Ovary (tissue), 9 donors: ENCODE results near the gene RASAL2. TPM values are rescaled to one million over a fixed set of nuclear protein-coding genes. Genes with fewer than 3 reads are reported as not detected.
"Not testable (repeated sequence)": the region's sequence is repeated elsewhere in the genome, so short reads cannot be mapped to it uniquely, and the experiment has no call there.

Experiments
- DNase-seq, 5 donors: peaks; one replicate each; pipeline ENCODE4 v3.0.0-alpha.2; 2019 to 2020
- H3K27ac ChIP-seq, 2 donors: fragments of 200-600 bp; one replicate each; pipeline versions ENCODE4 v1.5.1 to v1.8.0; 2019 to 2022
- H3K27me3 ChIP-seq: fragments of 200-600 bp; one replicate; pipeline ENCODE4 v1.8.0; 2022
- H3K36me3 ChIP-seq: fragments of 200-600 bp; sonication (generic); one replicate; pipeline ENCODE4 v1.5.1; 2019
- H3K4me1 ChIP-seq: one replicate; pipeline ENCODE4 v1.8.1; 2013; ENCODE audit warnings: mild to moderate bottlenecking, moderate library complexity; ENCODE audit not compliant: insufficient read depth
- H3K4me3 ChIP-seq: fragments of 200-600 bp; sonication (generic); one replicate; pipeline ENCODE4 v1.5.1; 2017
- H3K9me3 ChIP-seq, 2 donors: fragments of 200-600 bp in 1 of 2; sonication (generic) in 1 of 2; one replicate each; pipeline versions ENCODE4 v1.5.1 to v1.8.1; 2013 to 2019; ENCODE audit warnings: mild to moderate bottlenecking in 1 of 2, moderate library complexity in 1 of 2
- EP300 ChIP-seq: sonication (generic); formaldehyde crosslinking; IDR thresholded peaks from one replicate; pipeline ENCODE4 v1.6.1; 2017; ENCODE audit warnings: antibody characterized with exemption
- POLR2A ChIP-seq: fragments of 450-650 bp; IDR thresholded peaks from one replicate; pipeline ENCODE4 v1.6.1; 2017; ENCODE audit warnings: antibody characterized with exemption, mild to moderate bottlenecking, moderate library complexity
- WGBS, 3 donors: extraction: QIAGEN DNeasy Blood & Tissue Kit in 1 of 3; methylation state at CpG; one replicate each; pipeline versions ENCODE4 v1.1.5 to v1.1.7; 2013 to 2017; 5-methylcytosine and 5-hydroxymethylcytosine counted together
- intact Hi-C, 4 donors: fragments of 100-400 bp; cut with DNase I; formaldehyde crosslinking; loops; one replicate each; pipeline versions ENCODE4 v1.11.0 to v1.15.1; 2022 to 2023
- polyA plus RNA-seq, 2 donors: library from polyadenylated mRNA; stranded (reverse); fragments of 200-250 nt in 1 of 2; fragments of 350-450 nt in 1 of 2; fragmentation: Illumina TruSeq in 1 of 2; extraction: RNeasy Lipid Tissue Mini Kit (QIAGEN cat#74804) in 1 of 2; gene quantifications; one replicate each; pipeline ENCODE4 v1.2.3, GENCODE V29; 2013 to 2014
- total RNA-seq, 7 donors: library from RNA; depleted of rRNA in 2 of 7; stranded (reverse); fragments of >200 nt in 2 of 7; fragmentation: NEBNext Ultra II Directional in 3 of 7; extraction: Animal tissue kit (Norgen Biotek cat#: 25700) in 3 of 7; gene quantifications; one replicate each; pipeline versions ENCODE4 v1.1.0 to v1.2.4, GENCODE V29; 2016 to 2023
- TF ChIP-seq, protein P1 (sequence below), 3 donors: fragments of 450-650 bp in 2 of 3; fragments of 200-600 bp in 1 of 3; IDR thresholded peaks; one replicate each; pipeline versions ENCODE4 v1.5.1 to v1.8.0; 2016 to 2022; ENCODE audit warnings: antibody characterized with exemption in 3 of 3, mild to moderate bottlenecking in 1 of 3
- donor health status: DM: no; HTN: no; CAD: no; lungs with moderate emphysema.
- donor health status: DM: no; HTN: no; CAD: no.
- donor health status: Bipolar disorder and iron deficiency.
- donor health status: DM: yes; HTN: yes; CAD: no.
- donor health status: DM: no; HTN: no; CAD: no.
- donor health status: DM: yes; HTN: yes; CAD: no.

Gene RASAL2
- total and polyA plus RNA-seq, 9 donors = 4.2 to 20.5 (median 11.5) TPM

GRCh38 chr1:178115260-178115659, 21.4 kb downstream of the RASAL2 start:
- no peak for DNase-seq
- Histone ChIP-seq H3K4me3 (no peak overlapping the region), H3K27ac (no peak overlapping the region), H3K36me3 (no peaks in the 10 kb centered on the region), H3K9me3 (no peaks in the 10 kb centered on the region), H3K27me3 (no peaks in the 10 kb centered on the region), H3K4me1 (no peaks in the 10 kb centered on the region)
- intact Hi-C loops = no loop called here
- TF ChIP-seq POLR2A (no peak), EP300 (no peak)
- TF ChIP-seq, protein P1, sequence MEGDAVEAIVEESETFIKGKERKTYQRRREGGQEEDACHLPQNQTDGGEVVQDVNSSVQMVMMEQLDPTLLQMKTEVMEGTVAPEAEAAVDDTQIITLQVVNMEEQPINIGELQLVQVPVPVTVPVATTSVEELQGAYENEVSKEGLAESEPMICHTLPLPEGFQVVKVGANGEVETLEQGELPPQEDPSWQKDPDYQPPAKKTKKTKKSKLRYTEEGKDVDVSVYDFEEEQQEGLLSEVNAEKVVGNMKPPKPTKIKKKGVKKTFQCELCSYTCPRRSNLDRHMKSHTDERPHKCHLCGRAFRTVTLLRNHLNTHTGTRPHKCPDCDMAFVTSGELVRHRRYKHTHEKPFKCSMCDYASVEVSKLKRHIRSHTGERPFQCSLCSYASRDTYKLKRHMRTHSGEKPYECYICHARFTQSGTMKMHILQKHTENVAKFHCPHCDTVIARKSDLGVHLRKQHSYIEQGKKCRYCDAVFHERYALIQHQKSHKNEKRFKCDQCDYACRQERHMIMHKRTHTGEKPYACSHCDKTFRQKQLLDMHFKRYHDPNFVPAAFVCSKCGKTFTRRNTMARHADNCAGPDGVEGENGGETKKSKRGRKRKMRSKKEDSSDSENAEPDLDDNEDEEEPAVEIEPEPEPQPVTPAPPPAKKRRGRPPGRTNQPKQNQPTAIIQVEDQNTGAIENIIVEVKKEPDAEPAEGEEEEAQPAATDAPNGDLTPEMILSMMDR (IDR thresholded peaks at IDR 0.05) = no peak

DNA sequence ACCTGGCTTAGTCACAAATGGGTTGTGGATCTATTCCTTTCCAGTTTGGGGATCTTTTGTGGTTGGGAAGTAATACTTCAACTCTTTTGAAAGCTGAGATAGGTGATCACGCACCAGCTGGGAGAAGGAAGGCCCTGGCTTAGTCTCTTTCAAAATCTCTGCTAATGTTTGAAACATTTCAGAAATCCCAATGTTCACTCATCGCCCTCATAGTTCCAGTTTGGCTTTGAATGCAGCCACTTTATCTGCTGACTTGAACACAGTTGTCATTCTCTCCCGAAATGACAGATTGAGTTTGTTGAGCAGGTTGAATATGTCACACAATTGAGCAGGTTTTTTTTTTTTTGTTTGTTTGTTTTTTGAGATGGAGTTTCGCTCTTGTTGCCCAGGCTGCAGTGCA, 24.6 kb downstream of the RASAL2 start:
- no peaks in the 10 kb centered on the region for H3K27me3 ChIP-seq
- no peaks in the 10 kb centered on the region for H3K9me3 ChIP-seq
- no peak overlapping the region for H3K27ac ChIP-seq
- no peaks in the 10 kb centered on the region for H3K36me3 ChIP-seq
- H3K4me1 ChIP-seq = peaks cover 2% of the 10 kb centered on the region
- no peak for TF ChIP-seq EP300
- TF ChIP-seq, protein P1 (IDR thresholded peaks at IDR 0.05) = no peak
- no peak for TF ChIP-seq POLR2A
- WGBS, 3 donors = 96 to 100% (median 97%) methylated on average over 4 of the region's 4 CpGs
- intact Hi-C loops = no loop called here
- no peak for DNase-seq
- no peak overlapping the region for H3K4me3 ChIP-seq

DNA sequence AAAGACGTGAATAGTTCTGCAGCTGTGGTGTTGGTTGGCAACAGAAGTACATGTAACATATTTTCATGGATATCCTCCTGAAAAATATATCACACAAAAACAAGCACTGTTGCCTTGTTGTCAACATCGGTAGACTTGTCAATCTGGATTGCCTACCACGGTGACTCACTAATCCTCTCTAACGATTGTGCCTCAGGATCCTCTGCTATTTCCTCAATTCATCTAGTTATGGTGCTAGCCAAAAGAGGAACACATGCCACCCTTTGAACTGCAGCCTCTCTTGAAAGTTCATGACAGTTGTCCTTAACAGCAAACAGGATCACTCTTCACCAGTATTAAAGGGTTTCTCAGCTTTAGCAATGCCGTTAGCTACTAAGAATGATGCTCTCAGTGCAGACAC, 25.7 kb downstream of the RASAL2 start:
- 90 to 95% (median 94%) methylated on average over 5 of the region's 5 CpGs for WGBS, 3 donors
- intact Hi-C loops = no loop called here
- H3K4me1 ChIP-seq = peaks cover 2% of the 10 kb centered on the region
- H3K27me3 ChIP-seq = no peaks in the 10 kb centered on the region
- H3K4me3 ChIP-seq = no peak overlapping the region
- no peaks in the 10 kb centered on the region for H3K36me3 ChIP-seq
- TF ChIP-seq EP300 (no peak), POLR2A (no peak)
- TF ChIP-seq, protein P1 (IDR thresholded peaks at IDR 0.05) = no peak
- H3K27ac ChIP-seq = no peak overlapping the region
- no peaks in the 10 kb centered on the region for H3K9me3 ChIP-seq
- no peak for DNase-seq

DNA sequence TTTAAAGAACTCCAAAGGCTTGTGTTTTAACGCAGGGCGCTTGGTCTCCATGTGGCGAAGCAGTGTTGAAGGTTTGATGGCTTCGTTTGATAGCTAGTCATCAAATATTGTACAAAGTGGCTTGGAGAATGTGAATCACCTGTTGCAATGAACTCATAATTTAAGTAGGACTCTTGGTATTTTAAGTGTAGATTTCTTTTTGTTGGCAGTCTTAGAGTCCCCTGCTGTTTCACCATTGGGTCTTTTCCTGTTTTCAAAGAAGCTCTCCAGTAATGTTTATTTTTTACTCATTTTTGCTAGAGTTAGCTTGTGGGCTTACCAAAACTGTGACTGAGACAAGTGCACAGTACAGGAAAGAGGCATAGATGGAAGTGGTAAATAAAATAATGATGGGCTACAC, 26.2 kb downstream of the RASAL2 start:
- intact Hi-C loops = no loop called here
- no peaks in the 10 kb centered on the region for H3K9me3 ChIP-seq
- no peaks in the 10 kb centered on the region for H3K27me3 ChIP-seq
- 96 to 98% (median 96%) methylated on average over 4 of the region's 4 CpGs for WGBS, 3 donors
- H3K36me3 ChIP-seq = no peaks in the 10 kb centered on the region
- DNase-seq = no peak
- TF ChIP-seq, protein P1 (IDR thresholded peaks at IDR 0.05) = no peak
- TF ChIP-seq EP300 = no peak
- TF ChIP-seq POLR2A = no peak
- peaks cover 2% of the 10 kb centered on the region for H3K4me1 ChIP-seq
- H3K27ac ChIP-seq = no peak overlapping the region
- no peak overlapping the region for H3K4me3 ChIP-seq

DNA sequence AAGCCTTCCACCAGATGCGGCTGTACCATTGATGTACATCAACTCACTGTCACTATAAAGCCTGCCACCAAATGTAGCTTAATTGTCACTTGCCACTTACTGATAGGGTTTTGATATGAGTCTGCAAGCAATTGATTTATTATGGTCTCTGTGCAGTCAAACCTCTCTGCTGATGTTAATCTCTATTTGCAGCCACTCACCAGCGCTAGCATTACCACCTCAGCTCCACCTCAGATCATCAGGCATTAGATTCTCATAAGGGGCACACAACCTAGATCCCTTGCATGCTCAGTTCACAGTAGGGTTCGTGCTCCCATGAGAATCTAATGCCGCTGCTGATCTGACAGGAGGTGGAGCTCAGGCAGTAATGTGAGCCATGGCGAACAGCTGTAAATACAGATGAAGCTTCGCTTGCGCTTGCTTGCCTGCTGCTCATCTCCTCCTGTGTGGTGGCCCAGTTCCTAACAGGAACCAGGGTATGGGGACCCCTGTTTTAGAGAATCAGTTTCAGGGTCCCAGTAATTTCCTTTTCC, 26.7 kb downstream of the RASAL2 start:
- H3K36me3 ChIP-seq, intact Hi-C loops, H3K27me3 ChIP-seq, H3K4me1 ChIP-seq, H3K9me3 ChIP-seq, DNase-seq, H3K4me3 ChIP-seq, H3K27ac ChIP-seq: not testable (repeated sequence)
- WGBS, 3 donors = 93 to 98% (median 95%) methylated on average over 7 of the region's 7 CpGs
